Measurements from ENCODE around the gene DYNC1I1.

Gene DYNC1I1

GRCh38 chr7:95772298-95772770 lies at the start of gene DYNC1I1:
Gene DYNC1I1, plus strand, starts transcription at chr7:95772554. Its CDS starts 32,176 bp downstream, at chr7:95804730.
- DNase-seq (ENCODE audit: low read depth): no peak

- no peak for DNase-seq (ENCODE audit: low read depth)
Measured at GRCh38 chr7:95723583-95724180, 48.7 kb upstream of the DYNC1I1 start.

GRCh38 chr7:95725205-95725604 lies 47.1 kb upstream of the DYNC1I1 start:
- DNase-seq (ENCODE audit: low read depth): no peak

GRCh38 chr7:95730493-95731280 lies 41.7 kb upstream of the DYNC1I1 start:
- DNase-seq (ENCODE audit: low read depth): no peak

- DNase-seq (ENCODE audit: low read depth): no peak
Measured at GRCh38 chr7:95736635-95737034, 35.7 kb upstream of the DYNC1I1 start.

GRCh38 chr7:95737828-95738505 lies 34.4 kb upstream of the DYNC1I1 start:
- no peak for DNase-seq (ENCODE audit: low read depth)

GRCh38 chr7:95749044-95749443 lies 23.3 kb upstream of the DYNC1I1 start:
- DNase-seq (ENCODE audit: low read depth): no peak

GRCh38 chr7:95749515-95749914 lies 22.8 kb upstream of the DYNC1I1 start:
- DNase-seq (ENCODE audit: low read depth): no peak

- no peak for DNase-seq (ENCODE audit: low read depth)
Measured at GRCh38 chr7:95753440-95753839, 18.9 kb upstream of the DYNC1I1 start.

- no peak for DNase-seq (ENCODE audit: low read depth)
Measured at GRCh38 chr7:95755277-95755934, 16.9 kb upstream of the DYNC1I1 start.

- DNase-seq (ENCODE audit: low read depth): no peak
Measured at GRCh38 chr7:95758187-95758586, 14.2 kb upstream of the DYNC1I1 start.

GRCh38 chr7:95766086-95766485 lies 6.3 kb upstream of the DYNC1I1 start:
- DNase-seq (ENCODE audit: low read depth): no peak

- no peak for DNase-seq (ENCODE audit: low read depth)
Measured at GRCh38 chr7:95766657-95767056, 5.7 kb upstream of the DYNC1I1 start.

GRCh38 chr7:95772771-95773581 lies 622 bp downstream of the DYNC1I1 start:
- DNase-seq (ENCODE audit: low read depth): no peak

GRCh38 chr7:95776561-95777185 lies 4.3 kb downstream of the DYNC1I1 start:
- no peak for DNase-seq (ENCODE audit: low read depth)

GRCh38 chr7:95777269-95777668 lies 4.9 kb downstream of the DYNC1I1 start:
- DNase-seq (ENCODE audit: low read depth): no peak

GRCh38 chr7:95780665-95781064 lies 8.3 kb downstream of the DYNC1I1 start:
- DNase-seq (ENCODE audit: low read depth): no peak

- no peak for DNase-seq (ENCODE audit: low read depth)
Measured at GRCh38 chr7:95781961-95782586, 9.7 kb downstream of the DYNC1I1 start.

GRCh38 chr7:95784796-95785195 lies 12.4 kb downstream of the DYNC1I1 start:
- DNase-seq (ENCODE audit: low read depth): no peak

GRCh38 chr7:95788258-95788657 lies 15.9 kb downstream of the DYNC1I1 start:
- DNase-seq (ENCODE audit: low read depth): no peak

GRCh38 chr7:95788884-95789283 lies 16.5 kb downstream of the DYNC1I1 start:
- no peak for DNase-seq (ENCODE audit: low read depth)
